OCI-LY3 (cell line): ENCODE results near the gene ARPC5L.

Experiments used
- H2AFZ ChIP-seq: fragments of 200-600, 300-600 bp; shearing (Covaris generic); 2 replicates; pipeline ENCODE4 v1.6.0; 2014; ENCODE audit warnings: antibody characterized with exemption, low read depth, low read length
- H3K27ac ChIP-seq: fragments of 200-600, 300-600 bp; sonication (generic); 2 replicates; pipeline ENCODE4 v1.5.1; 2014; ENCODE audit warnings: mild to moderate bottlenecking, low read length, moderate library complexity, mixed read lengths
- H3K27me3 ChIP-seq: fragments of 200-600, 300-600 bp; sonication (generic); 2 replicates; pipeline ENCODE4 v1.6.1; 2014; ENCODE audit warnings: low read depth, low read length, mixed read lengths
- H3K36me3 ChIP-seq: fragments of 200-600, 300-600 bp; sonication (generic); replicated peaks from 2 replicates; pipeline ENCODE3; 2014; ENCODE audit warnings: low read depth, low read length, mixed read lengths
- H3K4me1 ChIP-seq: fragments of 300-600, 200-600 bp; sonication (generic); 2 replicates; pipeline ENCODE4 v1.6.1; 2014; ENCODE audit warnings: low read length, mixed read lengths
- H3K4me2 ChIP-seq: fragments of 200-600, 300-600 bp; sonication (generic); 2 replicates; pipeline ENCODE4 v1.6.1; 2014; ENCODE audit warnings: low read length, mixed read lengths
- H3K4me3 ChIP-seq: fragments of 300-600, 200-600 bp; sonication (generic); 2 replicates; pipeline ENCODE4 v1.5.1; 2014; ENCODE audit warnings: antibody characterized with exemption, mild to moderate bottlenecking, low read length, moderate library complexity
- H3K79me2 ChIP-seq: fragments of 300-600, 200-600 bp; shearing (Covaris generic); 2 replicates; pipeline ENCODE4 v1.6.1; 2014; ENCODE audit warnings: mild to moderate bottlenecking, low read length, mixed read lengths
- H3K9ac ChIP-seq: fragments of 300-600, 200-600 bp; shearing (Covaris generic); 2 replicates; pipeline ENCODE4 v1.6.0; 2014; ENCODE audit warnings: mild to moderate bottlenecking, low read length, moderate library complexity
- H3K9me3 ChIP-seq: fragments of 200-600, 300-600 bp; shearing (Covaris generic); 2 replicates; pipeline ENCODE4 v1.6.1; 2014; ENCODE audit warnings: low read length, mixed read lengths; ENCODE audit not compliant: insufficient read depth
- H4K20me1 ChIP-seq: fragments of 200-600, 300-600 bp; sonication (generic); 2 replicates; pipeline ENCODE4 v1.6.1; 2016; ENCODE audit warnings: low read length, mixed read lengths; ENCODE audit not compliant: insufficient read depth
- CTCF ChIP-seq: fragments of 200-600, 300-600 bp; sonication (generic); IDR thresholded peaks from 2 replicates; pipeline ENCODE4 v1.5.1; 2014; ENCODE audit warnings: antibody characterized with exemption, low read length, low read depth
- EZH2phosphoT487 ChIP-seq: fragments of 200-600 bp; shearing (Covaris generic); IDR thresholded peaks from 2 replicates; pipeline ENCODE4 v1.6.1; 2018; ENCODE audit warnings: antibody characterized with exemption, mixed run types, low read depth

Gene ARPC5L

GRCh38 chr9:124886866-124887492 is 25.0 kb downstream of the ARPC5L start:
- H3K27ac ChIP-seq: no peak overlapping the region
- H3K9me3 ChIP-seq: no peaks in the 10 kb centered on the region
- H3K4me2 ChIP-seq: no peak overlapping the region
- no peaks in the 10 kb centered on the region for H3K79me2 ChIP-seq
- no peaks in the 10 kb centered on the region for H4K20me1 ChIP-seq
- peaks cover 11% of the 10 kb centered on the region for H3K36me3 ChIP-seq
- no peak for TF ChIP-seq EZH2phosphoT487
- no peak for TF ChIP-seq CTCF
- no peaks in the 10 kb centered on the region; the same call in 1 of the 2 replicates for H3K4me1 ChIP-seq
- H3K9ac ChIP-seq: no peak overlapping the region
- no peaks in the 10 kb centered on the region for H3K27me3 ChIP-seq
- no peak overlapping the region for H3K4me3 ChIP-seq
- no peak overlapping the region for H2AFZ ChIP-seq

- H3K4me3 ChIP-seq: no peak overlapping the region
- no peaks in the 10 kb centered on the region for H3K9me3 ChIP-seq
- no peak overlapping the region for H2AFZ ChIP-seq
- no peaks in the 10 kb centered on the region for H3K79me2 ChIP-seq
- no peak overlapping the region for H3K4me2 ChIP-seq
- no peak overlapping the region for H3K27ac ChIP-seq
- H3K9ac ChIP-seq: no peak overlapping the region
- H3K4me1 ChIP-seq: no peaks in the 10 kb centered on the region; the same call in 1 of the 2 replicates
- no peaks in the 10 kb centered on the region for H4K20me1 ChIP-seq
- no peak for TF ChIP-seq EZH2phosphoT487
- no peak for TF ChIP-seq CTCF
- H3K27me3 ChIP-seq: no peaks in the 10 kb centered on the region
- peaks cover 11% of the 10 kb centered on the region for H3K36me3 ChIP-seq
Observed at GRCh38 chr9:124887832-124888231, 25.9 kb downstream of the ARPC5L start.

- Histone ChIP-seq H3K27ac (no peak overlapping the region), H3K9me3 (no peaks in the 10 kb centered on the region), H2AFZ (no peak overlapping the region), H3K36me3 (peaks cover 14% of the 10 kb centered on the region), H4K20me1 (no peaks in the 10 kb centered on the region), H3K4me3 (no peak overlapping the region), H3K27me3 (no peaks in the 10 kb centered on the region), H3K4me2 (no peak overlapping the region), H3K4me1 (no peaks in the 10 kb centered on the region; the same call in 1 of the 2 replicates), H3K9ac (no peak overlapping the region), H3K79me2 (no peaks in the 10 kb centered on the region)
- TF ChIP-seq EZH2phosphoT487 (no peak), CTCF (no peak)
Observed at GRCh38 chr9:124889006-124889405, 27.1 kb downstream of the ARPC5L start.

- Histone ChIP-seq H2AFZ (no peak overlapping the region), H3K36me3 (peaks cover 14% of the 10 kb centered on the region), H3K27me3 (no peaks in the 10 kb centered on the region), H3K4me2 (no peak overlapping the region), H3K4me3 (no peak overlapping the region), H3K9me3 (no peaks in the 10 kb centered on the region), H3K4me1 (peaks cover 2% of the 10 kb centered on the region), H3K27ac (no peak overlapping the region), H3K79me2 (no peaks in the 10 kb centered on the region), H4K20me1 (no peaks in the 10 kb centered on the region), H3K9ac (no peak overlapping the region)
- no peak for TF ChIP-seq EZH2phosphoT487
- TF ChIP-seq CTCF: no peak
Observed at GRCh38 chr9:124890179-124890578, 28.2 kb downstream of the ARPC5L start.
